Measurements from ENCODE around the gene TCEA3.

Gene TCEA3

DNA sequence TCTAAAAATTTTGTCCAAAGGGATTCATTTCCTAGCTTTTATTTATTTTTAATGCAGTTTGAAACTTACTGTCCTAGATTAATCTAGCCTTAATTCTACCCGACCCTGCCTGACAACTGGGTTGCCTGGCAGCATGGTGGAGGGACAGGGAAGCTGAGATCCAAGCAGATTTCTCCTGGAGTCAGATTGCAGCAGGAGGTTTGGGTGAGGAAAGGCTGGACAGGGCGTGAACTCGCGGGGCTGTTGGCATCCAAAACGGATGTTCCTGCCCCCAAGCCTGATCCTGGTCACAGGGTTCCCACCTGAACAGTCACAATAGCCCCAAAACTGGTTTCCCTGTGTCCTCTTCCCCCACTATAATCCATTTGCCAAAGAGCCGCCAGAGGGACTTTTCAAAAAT is 23.2 kb downstream of the TCEA3 start:
- no peak for TF ChIP-seq POLR2AphosphoS5 (IDR thresholded peaks at IDR 0.05; ENCODE audit: low read depth, low read length)

DNA sequence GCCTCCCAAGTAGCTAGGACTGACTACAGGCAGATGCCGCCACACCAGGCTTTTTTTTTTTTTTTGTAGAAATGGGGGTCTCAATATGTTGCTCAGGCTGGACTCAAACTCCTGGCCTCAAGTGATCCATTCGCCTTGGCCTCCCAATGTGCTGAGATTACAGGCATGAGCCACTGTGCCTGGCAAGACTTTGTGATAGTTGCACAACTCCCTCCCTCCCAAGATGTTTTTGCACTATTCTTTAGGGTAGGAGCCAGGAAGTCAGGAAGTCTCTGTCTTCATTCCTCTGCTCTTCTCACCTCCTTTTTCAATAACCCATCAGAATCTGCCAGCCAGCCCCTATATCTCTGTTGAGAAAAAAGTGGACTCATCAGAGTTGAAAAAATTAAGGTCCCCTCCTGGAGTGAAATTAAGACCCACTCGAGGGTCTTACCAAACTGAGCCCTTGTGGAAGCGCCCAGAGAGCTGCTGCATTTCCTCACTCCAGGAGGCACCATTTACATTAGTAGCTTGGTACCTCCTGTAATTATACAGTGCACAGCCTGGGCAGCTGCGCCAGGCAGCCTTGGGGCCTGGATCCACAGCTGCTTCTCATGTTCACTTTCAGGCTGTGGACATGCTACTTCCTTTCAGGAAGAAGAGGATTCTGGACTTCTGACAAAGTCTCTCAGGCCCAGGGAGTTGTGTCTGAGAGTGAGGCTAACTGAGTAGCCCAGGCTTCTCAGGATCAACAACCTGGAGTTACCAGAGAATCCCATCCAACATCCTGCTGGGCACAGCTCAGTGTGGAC is 24.0 kb downstream of the TCEA3 start:
- TF ChIP-seq FOXP2 (optimal IDR thresholded peaks at IDR 0.05; ENCODE audit: borderline replicate concordance, extremely low read depth, extremely low read length, insufficient read depth) (no peak), POLR2AphosphoS5 (IDR thresholded peaks at IDR 0.05; ENCODE audit: low read depth, low read length) (no peak), TAF1 (IDR thresholded peaks at IDR 0.05; ENCODE audit: borderline replicate concordance, insufficient read depth, low read length) (no peak), SIN3A (IDR thresholded peaks at IDR 0.05; ENCODE audit: borderline replicate concordance, insufficient read depth, low read length) (no peak)
- TF ChIP-seq, protein P1, sequence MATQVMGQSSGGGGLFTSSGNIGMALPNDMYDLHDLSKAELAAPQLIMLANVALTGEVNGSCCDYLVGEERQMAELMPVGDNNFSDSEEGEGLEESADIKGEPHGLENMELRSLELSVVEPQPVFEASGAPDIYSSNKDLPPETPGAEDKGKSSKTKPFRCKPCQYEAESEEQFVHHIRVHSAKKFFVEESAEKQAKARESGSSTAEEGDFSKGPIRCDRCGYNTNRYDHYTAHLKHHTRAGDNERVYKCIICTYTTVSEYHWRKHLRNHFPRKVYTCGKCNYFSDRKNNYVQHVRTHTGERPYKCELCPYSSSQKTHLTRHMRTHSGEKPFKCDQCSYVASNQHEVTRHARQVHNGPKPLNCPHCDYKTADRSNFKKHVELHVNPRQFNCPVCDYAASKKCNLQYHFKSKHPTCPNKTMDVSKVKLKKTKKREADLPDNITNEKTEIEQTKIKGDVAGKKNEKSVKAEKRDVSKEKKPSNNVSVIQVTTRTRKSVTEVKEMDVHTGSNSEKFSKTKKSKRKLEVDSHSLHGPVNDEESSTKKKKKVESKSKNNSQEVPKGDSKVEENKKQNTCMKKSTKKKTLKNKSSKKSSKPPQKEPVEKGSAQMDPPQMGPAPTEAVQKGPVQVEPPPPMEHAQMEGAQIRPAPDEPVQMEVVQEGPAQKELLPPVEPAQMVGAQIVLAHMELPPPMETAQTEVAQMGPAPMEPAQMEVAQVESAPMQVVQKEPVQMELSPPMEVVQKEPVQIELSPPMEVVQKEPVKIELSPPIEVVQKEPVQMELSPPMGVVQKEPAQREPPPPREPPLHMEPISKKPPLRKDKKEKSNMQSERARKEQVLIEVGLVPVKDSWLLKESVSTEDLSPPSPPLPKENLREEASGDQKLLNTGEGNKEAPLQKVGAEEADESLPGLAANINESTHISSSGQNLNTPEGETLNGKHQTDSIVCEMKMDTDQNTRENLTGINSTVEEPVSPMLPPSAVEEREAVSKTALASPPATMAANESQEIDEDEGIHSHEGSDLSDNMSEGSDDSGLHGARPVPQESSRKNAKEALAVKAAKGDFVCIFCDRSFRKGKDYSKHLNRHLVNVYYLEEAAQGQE (IDR thresholded peaks at IDR 0.05; ENCODE audit: insufficient read depth in 1 of 2, low read depth in 2 of 2, low read length in 2 of 2) = no peak

DNA sequence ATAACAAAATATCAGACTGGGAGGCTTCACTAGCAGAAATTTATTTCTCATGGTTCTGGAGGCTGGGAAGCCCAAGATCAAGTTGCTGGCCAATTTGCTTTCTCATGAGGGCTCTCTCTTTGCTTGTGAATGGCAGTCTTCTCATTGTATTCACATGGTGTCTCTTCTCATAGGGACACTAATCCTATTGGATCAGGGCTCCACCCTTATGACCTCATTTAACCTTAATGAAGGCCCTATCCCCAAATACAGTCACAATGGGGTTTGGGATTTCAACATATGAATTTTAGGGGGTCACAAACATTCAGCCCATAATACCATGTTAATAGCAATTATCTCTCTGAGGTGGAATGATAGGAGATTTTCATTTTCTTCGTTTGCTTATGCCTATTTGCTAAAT is 25.3 kb downstream of the TCEA3 start:
- no peak for TF ChIP-seq POLR2AphosphoS5 (IDR thresholded peaks at IDR 0.05; ENCODE audit: low read depth, low read length)
- no peak for TF ChIP-seq FOXP2 (optimal IDR thresholded peaks at IDR 0.05; ENCODE audit: borderline replicate concordance, extremely low read depth, extremely low read length, insufficient read depth)
- TF ChIP-seq SIN3A (IDR thresholded peaks at IDR 0.05; ENCODE audit: borderline replicate concordance, insufficient read depth, low read length) = no peak
- no peak for TF ChIP-seq TAF1 (IDR thresholded peaks at IDR 0.05; ENCODE audit: borderline replicate concordance, insufficient read depth, low read length)
- TF ChIP-seq, protein P1 (IDR thresholded peaks at IDR 0.05; ENCODE audit: insufficient read depth in 1 of 2, low read depth in 2 of 2, low read length in 2 of 2) = no peak

DNA sequence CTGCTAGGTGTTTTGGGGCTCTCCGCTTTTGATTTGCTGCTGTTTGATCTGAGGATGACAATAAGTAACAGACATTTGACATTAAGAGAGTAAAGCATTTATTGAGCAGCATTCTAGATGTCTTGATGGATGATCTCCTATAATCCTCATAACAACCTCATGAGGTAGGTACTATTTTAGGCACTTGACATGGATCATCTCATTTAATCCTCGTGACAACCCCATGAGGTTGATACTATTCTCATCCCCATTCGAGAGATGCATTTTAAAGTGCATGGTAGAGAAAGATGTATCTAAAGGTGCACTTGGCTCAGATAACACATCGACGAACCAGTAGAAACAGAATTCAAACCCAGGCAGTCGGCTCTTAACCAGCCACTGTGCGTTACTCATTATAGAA is 26.6 kb downstream of the TCEA3 start:
- TF ChIP-seq FOXP2 (optimal IDR thresholded peaks at IDR 0.05; ENCODE audit: borderline replicate concordance, extremely low read depth, extremely low read length, insufficient read depth) = no peak
- TF ChIP-seq POLR2AphosphoS5 (IDR thresholded peaks at IDR 0.05; ENCODE audit: low read depth, low read length) = no peak
- no peak for TF ChIP-seq TAF1 (IDR thresholded peaks at IDR 0.05; ENCODE audit: borderline replicate concordance, insufficient read depth, low read length)
- TF ChIP-seq, protein P1 (IDR thresholded peaks at IDR 0.05; ENCODE audit: insufficient read depth in 1 of 2, low read depth in 2 of 2, low read length in 2 of 2) = no peak
- TF ChIP-seq SIN3A (IDR thresholded peaks at IDR 0.05; ENCODE audit: borderline replicate concordance, insufficient read depth, low read length) = no peak

DNA sequence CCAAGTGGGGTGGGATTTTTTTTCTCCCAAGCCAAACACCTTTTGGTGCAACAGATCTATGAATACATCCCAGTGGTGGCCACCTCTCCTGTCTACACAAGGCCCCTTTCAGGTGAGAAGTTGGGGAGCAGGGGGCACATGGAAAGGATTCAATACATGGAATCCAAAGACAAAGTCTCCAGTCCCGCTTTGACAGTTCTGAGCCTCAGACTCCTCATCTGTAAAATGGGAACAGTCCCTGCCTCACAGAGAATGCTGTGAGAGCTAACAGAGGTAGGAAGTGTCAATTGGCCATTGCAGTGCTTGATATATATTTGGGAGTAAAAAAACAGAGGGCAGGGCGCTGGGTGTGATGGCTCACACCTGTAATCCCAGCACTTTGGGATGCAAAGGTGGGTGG is 28.2 kb downstream of the TCEA3 start:
- no peak for TF ChIP-seq FOXP2 (optimal IDR thresholded peaks at IDR 0.05; ENCODE audit: borderline replicate concordance, extremely low read depth, extremely low read length, insufficient read depth)
- no peak for TF ChIP-seq SIN3A (IDR thresholded peaks at IDR 0.05; ENCODE audit: borderline replicate concordance, insufficient read depth, low read length)
- TF ChIP-seq TAF1 (IDR thresholded peaks at IDR 0.05; ENCODE audit: borderline replicate concordance, insufficient read depth, low read length) = no peak

DNA sequence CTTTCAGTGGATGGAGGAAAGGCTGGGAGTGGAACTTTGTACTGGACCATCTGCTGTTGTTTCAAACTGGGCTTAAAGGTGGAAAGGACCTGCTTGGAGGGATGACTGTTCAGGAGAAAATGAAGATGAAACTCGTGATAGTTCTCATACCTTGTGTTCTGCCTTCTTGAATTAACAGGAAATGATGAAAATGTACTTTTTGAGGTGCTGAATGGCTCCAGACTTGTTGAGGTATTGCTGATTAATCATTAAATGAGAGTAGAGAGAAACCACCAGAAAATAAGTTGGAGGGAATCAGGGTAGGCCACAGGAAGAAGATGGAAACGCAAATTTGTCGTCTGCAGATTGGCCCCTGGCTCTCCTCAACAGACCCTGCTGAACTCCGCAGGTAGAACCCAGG is 28.7 kb downstream of the TCEA3 start:
- TF ChIP-seq SIN3A (IDR thresholded peaks at IDR 0.05; ENCODE audit: borderline replicate concordance, insufficient read depth, low read length) (no peak), FOXP2 (optimal IDR thresholded peaks at IDR 0.05; ENCODE audit: borderline replicate concordance, extremely low read depth, extremely low read length, insufficient read depth) (no peak), POLR2AphosphoS5 (IDR thresholded peaks at IDR 0.05; ENCODE audit: low read depth, low read length) (no peak), TAF1 (IDR thresholded peaks at IDR 0.05; ENCODE audit: borderline replicate concordance, insufficient read depth, low read length) (no peak)
- TF ChIP-seq, protein P1 (IDR thresholded peaks at IDR 0.05; ENCODE audit: insufficient read depth in 1 of 2, low read depth in 2 of 2, low read length in 2 of 2) = no peak

Measured in PFSK-1 (cell line).